Measurements from ENCODE around the gene PINLYP. TPM values are rescaled to one million over a fixed set of nuclear protein-coding genes. Genes with fewer than 3 reads are reported as not detected.

The PINLYP gene
- polyA plus RNA-seq, 2 of the 4 experiments (the other 2 are of a cell fraction), result 0.27 TPM; not detected in 1

GRCh38 chr19:43612374-43612773, 36.8 kb downstream of the PINLYP start:
- no peak for FAIRE-seq
- no peak for TF ChIP-seq E2F6 (IDR thresholded peaks at IDR 0.05; ENCODE audit: borderline replicate concordance, low read depth)
- no peak for TF ChIP-seq MAZ (IDR thresholded peaks at IDR 0.05; ENCODE audit: borderline replicate concordance, low read depth, low read length)
- TF ChIP-seq RCOR1 (IDR thresholded peaks at IDR 0.05; ENCODE audit: low read depth, low read length), result no peak
- no peak for TF ChIP-seq RFX5 (IDR thresholded peaks at IDR 0.05)
- TF ChIP-seq EP300 (IDR thresholded peaks at IDR 0.05), result no peak
- DNase-seq (ENCODE audit: low read depth in 1 of 2, low spot score in 1 of 2), result no peak
- WGBS (ENCODE audit: missing lambda C conversion rate), result 93% methylated on average over 12 of the region's 12 CpGs
- ChIA-PET POLR2A (no interaction called here), CTCF (interaction anchor here (1.2 kb wide), 1 partner anchor 13 kb away, joined by 3 read pairs; no protein-coding TSS in a partner anchor)
- Histone ChIP-seq H3K4me3 (no peak overlapping the region), H3K4me1 (peaks cover 6% of the 10 kb centered on the region; the same call in 2 of the 3 replicates), H3K9me3 (no peaks in the 10 kb centered on the region), H3K4me2 (no peak overlapping the region), H3K27ac (no peak overlapping the region)
- ATAC-seq, result no peak

GRCh38 chr19:43616306-43616705, 40.7 kb downstream of the PINLYP start:
- Histone ChIP-seq H3K27ac (no peak overlapping the region), H3K4me3 (no peak overlapping the region), H3K4me1 (peaks cover 12% of the 10 kb centered on the region), H3K4me2 (no peak overlapping the region), H3K9me3 (no peaks in the 10 kb centered on the region)
- CTCF ChIA-PET, result interaction anchor here (0.8 to 1.0 kb wide), 2 partner anchors 61 to 108 kb away, joined by 3 read pairs; no protein-coding TSS in a partner anchor
- WGBS (ENCODE audit: missing lambda C conversion rate), result 90% methylated on average over 1 of the region's 1 CpG
- no peak for FAIRE-seq
- no peak for DNase-seq (ENCODE audit: low read depth in 1 of 2, low spot score in 1 of 2)
- POLR2A ChIA-PET, result interaction anchor here (1.0 kb wide), 1 partner anchor 52 kb away, joined by 3 read pairs; no protein-coding TSS in a partner anchor
- TF ChIP-seq RAD21 (conservative IDR thresholded peaks at IDR 0.05 in 1 of 2, IDR thresholded peaks at IDR 0.05 in 1 of 2) (no peak), CTCF (IDR thresholded peaks at IDR 0.05) (no peak), ELK1 (IDR thresholded peaks at IDR 0.05; ENCODE audit: low read depth, low read length) (no peak), REST (IDR thresholded peaks at IDR 0.05) (no peak), SREBF2 (IDR thresholded peaks at IDR 0.05) (no peak), JUNB (IDR thresholded peaks at IDR 0.05) (no peak), BHLHE40 (IDR thresholded peaks at IDR 0.05; ENCODE audit: low read depth, low read length) (no peak), ZC3H11A (IDR thresholded peaks at IDR 0.05) (no peak), HEYL (CRISPR knock-in tag; IDR thresholded peaks at IDR 0.05) (no peak), ESRRA (IDR thresholded peaks at IDR 0.05; ENCODE audit: borderline replicate concordance, low read length) (no peak), NR3C1 (IDR thresholded peaks at IDR 0.05) (no peak), CBX8 (IDR thresholded peaks at IDR 0.05) (no peak), RFX5 (IDR thresholded peaks at IDR 0.05) (no peak), JUN (IDR thresholded peaks at IDR 0.05) (no peak), USF2 (IDR thresholded peaks at IDR 0.05) (no peak)
- no peak for ATAC-seq

Data from A549 (cell line).